ENCODE measurements around the gene CACNA2D4.

The CACNA2D4 gene

GRCh38 chr12:1777798-1778197 lies 140.7 kb downstream of the CACNA2D4 start:
- TF ChIP-seq GABPA (IDR thresholded peaks at IDR 0.05; ENCODE audit: low read depth), result no peak
- TF ChIP-seq POLR2AphosphoS5 (IDR thresholded peaks at IDR 0.05; ENCODE audit: low read depth), result no peak
- no peak overlapping the region for H3K27ac ChIP-seq (replicated peaks)
- no peak for DNase-seq (ENCODE audit: low read depth in 1 of 2, low spot score in 1 of 2)
- H3K4me3 ChIP-seq (replicated peaks; ENCODE audit: insufficient read depth, low read length), result no peak overlapping the region
- H3K27me3 ChIP-seq (ENCODE audit: insufficient read depth, poor library complexity, severe bottlenecking), result no peaks in the 10 kb centered on the region

- H3K27ac ChIP-seq (replicated peaks), result no peak overlapping the region
- no peaks in the 10 kb centered on the region for H3K27me3 ChIP-seq (ENCODE audit: insufficient read depth, poor library complexity, severe bottlenecking)
- DNase-seq (ENCODE audit: low read depth in 1 of 2, low spot score in 1 of 2), result no peak
- H3K4me3 ChIP-seq (replicated peaks; ENCODE audit: insufficient read depth, low read length), result no peak overlapping the region
- TF ChIP-seq CTCF (IDR thresholded peaks at IDR 0.05; ENCODE audit: insufficient read depth, low read length) (no peak), SPI1 (IDR thresholded peaks at IDR 0.05; ENCODE audit: borderline replicate concordance, low read depth) (no peak), POLR2AphosphoS5 (IDR thresholded peaks at IDR 0.05; ENCODE audit: low read depth) (no peak), REST (IDR thresholded peaks at IDR 0.05; ENCODE audit: insufficient replicate concordance, low read depth) (no peak), GABPA (IDR thresholded peaks at IDR 0.05; ENCODE audit: low read depth) (no peak)
These were observed 142.1 kb downstream of the CACNA2D4 start for GRCh38 chr12:1776170-1776921.

DNA sequence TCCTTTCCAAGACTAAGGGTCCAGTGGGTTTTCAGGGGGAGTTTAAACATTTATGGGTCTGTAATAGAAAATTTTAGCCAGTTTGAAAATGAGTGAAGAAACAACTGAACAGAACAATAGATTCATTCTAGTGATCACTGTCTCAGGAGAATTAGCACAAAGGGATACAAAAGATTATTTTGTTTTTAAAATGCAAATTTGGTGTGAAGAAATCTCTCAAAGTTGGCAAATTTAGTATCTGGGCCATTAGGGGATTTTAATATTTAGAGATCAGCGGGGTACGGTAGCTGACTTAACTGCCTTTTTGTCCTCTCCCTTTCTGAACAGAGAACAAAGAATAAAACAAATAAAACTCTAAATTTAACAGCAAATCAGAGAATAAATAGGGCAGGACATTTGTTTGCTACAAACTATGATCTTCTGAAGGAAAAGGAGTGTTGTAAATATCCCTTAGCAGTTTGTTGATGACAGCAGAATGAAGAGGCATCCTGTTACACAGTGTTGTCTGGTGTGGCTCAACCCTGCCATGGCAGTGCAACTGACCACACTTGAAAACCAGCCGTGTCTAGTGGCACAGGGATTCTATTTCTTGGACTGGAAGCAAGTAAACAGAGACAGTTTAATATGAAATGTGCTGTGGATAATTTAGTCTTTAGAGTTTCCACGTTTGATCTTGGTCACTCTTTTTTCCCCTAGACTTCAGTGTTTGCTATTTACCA lies 144.4 kb downstream of the CACNA2D4 start:
- Histone ChIP-seq H3K27me3 (ENCODE audit: insufficient read depth, poor library complexity, severe bottlenecking) (no peaks in the 10 kb centered on the region), H3K4me3 (replicated peaks; ENCODE audit: insufficient read depth, low read length) (no peak overlapping the region), H3K27ac (replicated peaks) (no peak overlapping the region)
- no peak for DNase-seq (ENCODE audit: low read depth in 1 of 2, low spot score in 1 of 2)
- TF ChIP-seq SPI1 (IDR thresholded peaks at IDR 0.05; ENCODE audit: borderline replicate concordance, low read depth), result no peak
- no peak for TF ChIP-seq CTCF (IDR thresholded peaks at IDR 0.05; ENCODE audit: insufficient read depth, low read length)
- TF ChIP-seq GABPA (IDR thresholded peaks at IDR 0.05; ENCODE audit: low read depth), result no peak
- TF ChIP-seq REST (IDR thresholded peaks at IDR 0.05; ENCODE audit: insufficient replicate concordance, low read depth), result no peak
- TF ChIP-seq POLR2AphosphoS5 (IDR thresholded peaks at IDR 0.05; ENCODE audit: low read depth), result no peak

- Histone ChIP-seq H3K27me3 (ENCODE audit: insufficient read depth, poor library complexity, severe bottlenecking) (no peaks in the 10 kb centered on the region), H3K27ac (replicated peaks) (no peak overlapping the region), H3K4me3 (replicated peaks; ENCODE audit: insufficient read depth, low read length) (no peak overlapping the region)
- no peak for DNase-seq (ENCODE audit: low read depth in 1 of 2, low spot score in 1 of 2)
- TF ChIP-seq CTCF (IDR thresholded peaks at IDR 0.05; ENCODE audit: insufficient read depth, low read length) (no peak), SPI1 (IDR thresholded peaks at IDR 0.05; ENCODE audit: borderline replicate concordance, low read depth) (no peak), REST (IDR thresholded peaks at IDR 0.05; ENCODE audit: insufficient replicate concordance, low read depth) (no peak), POLR2AphosphoS5 (IDR thresholded peaks at IDR 0.05; ENCODE audit: low read depth) (no peak), GABPA (IDR thresholded peaks at IDR 0.05; ENCODE audit: low read depth) (no peak)
These were observed 148.5 kb downstream of the CACNA2D4 start for GRCh38 chr12:1769809-1770494.
